K562 (cell line): Measurements from ENCODE around the gene LRP6.
A peak's percentile ranks its signal among the peaks of the same experiment; 100 is the strongest.

Source experiments
- ARID1B ChIP-seq: fragments of 450-650 bp; IDR thresholded peaks from 2 replicates; pipeline ENCODE4 v1.6.1; 2016; ENCODE audit warnings: antibody characterized with exemption, mild to moderate bottlenecking, inconsistent platforms
- BACH1 ChIP-seq: fragments of 200-800 bp; sonication (Bioruptor generic); IDR thresholded peaks from 2 replicates; pipeline ENCODE4 v1.6.1; 2016; ENCODE audit warnings: missing genetic modification characterization, missing compliant biosample characterization
- C11orf30 ChIP-seq: fragments of 450-650 bp; IDR thresholded peaks from 2 replicates; pipeline ENCODE4 v1.6.1; 2016; ENCODE audit warnings: low read depth, mild to moderate bottlenecking
- CTCF ChIP-seq, 3 experiments: IDR thresholded peaks in 2 of 3; conservative IDR thresholded peaks in 1 of 3; 2 replicates each; pipeline ENCODE4 v1.5.1; 2011 to 2012; ENCODE audit warnings: low read length in 3 of 3, mild to moderate bottlenecking in 3 of 3, control low read depth in 2 of 3, improper control_type of control experiment in 1 of 3, inconsistent platforms in 1 of 3, low read depth in 1 of 3, mixed read lengths in 1 of 3, moderate library complexity in 1 of 3; ENCODE audit not compliant: insufficient read depth in 2 of 3
- EP300 ChIP-seq: IDR thresholded peaks from 2 replicates; pipeline ENCODE4 v1.6.1; 2012; ENCODE audit warnings: low read length, improper control_type of control experiment
- TCF3 ChIP-seq: sonication (generic); formaldehyde crosslinking; IDR thresholded peaks from 2 replicates; pipeline ENCODE4 v1.4.0; 2020; ENCODE audit warnings: mild to moderate bottlenecking, missing genetic modification reagents
- THRA ChIP-seq: fragments of 450-650 bp; IDR thresholded peaks from 2 replicates; pipeline ENCODE4 v1.6.1; 2017; ENCODE audit warnings: mild to moderate bottlenecking, moderate library complexity

- peak; percentile 31; the same call in 1 of the 2 replicates for TF ChIP-seq EP300
- peak; percentile 39 for TF ChIP-seq ARID1B
- TF ChIP-seq BACH1 (tag): no peak; the same call in 1 of the 2 replicates
- no peak for TF ChIP-seq TCF3 (CRISPR knock-in tag)
- no peak for TF ChIP-seq THRA
- TF ChIP-seq CTCF (IDR thresholded peaks at IDR 0.05 in 2 of 3, conservative IDR thresholded peaks at IDR 0.05 in 1 of 3; ENCODE audit: insufficient read depth in 2 of 3, low read depth in 1 of 3, low read length in 3 of 3): no peak
- peak; percentile 82 for TF ChIP-seq C11orf30
Observed at GRCh38 chr12:12216349-12217017, 50.4 kb downstream of the LRP6 start.
